Effector memory CD4-positive, alpha-beta T cell (primary cell): ENCODE measurements around the gene LNX2.
"Not testable (repeated sequence)": the region's sequence is repeated elsewhere in the genome, so short reads cannot be mapped to it uniquely, and the experiment has no call there.

Source experiments
- DNase-seq, 3 donors: peaks; one replicate each; pipeline ENCODE4 v3.0.0-alpha.2; 2020
- H3K27ac ChIP-seq: 2 replicates; pipeline ENCODE4 v1.7.0; 2013; ENCODE audit warnings: mild to moderate bottlenecking, low read length, moderate library complexity; ENCODE audit not compliant: insufficient read depth, poor library complexity, severe bottlenecking
- H3K27me3 ChIP-seq: replicated peaks from 2 replicates; pipeline ENCODE4 v1.7.0; 2013; ENCODE audit warnings: mild to moderate bottlenecking, low read length; ENCODE audit not compliant: insufficient read depth, control insufficient read depth, poor library complexity, severe bottlenecking
- H3K36me3 ChIP-seq: 2 replicates; pipeline ENCODE4 v1.7.0; 2013; ENCODE audit warnings: mild to moderate bottlenecking, low read length, moderate library complexity; ENCODE audit not compliant: control insufficient read depth, insufficient read depth
- H3K4me1 ChIP-seq: 2 replicates; pipeline ENCODE4 v1.7.0; 2013; ENCODE audit warnings: low read length, mild to moderate bottlenecking; ENCODE audit not compliant: control insufficient read depth, insufficient read depth, poor library complexity, severe bottlenecking
- H3K4me3 ChIP-seq: 2 replicates; pipeline ENCODE4 v1.7.0; 2013; ENCODE audit warnings: low read length, low read depth, mild to moderate bottlenecking; ENCODE audit not compliant: insufficient read depth, poor library complexity, severe bottlenecking
- H3K9me3 ChIP-seq: 2 replicates; pipeline ENCODE4 v1.7.0; 2013; ENCODE audit warnings: mild to moderate bottlenecking, low read length, moderate library complexity; ENCODE audit not compliant: control insufficient read depth

LNX2 gene

DNA sequence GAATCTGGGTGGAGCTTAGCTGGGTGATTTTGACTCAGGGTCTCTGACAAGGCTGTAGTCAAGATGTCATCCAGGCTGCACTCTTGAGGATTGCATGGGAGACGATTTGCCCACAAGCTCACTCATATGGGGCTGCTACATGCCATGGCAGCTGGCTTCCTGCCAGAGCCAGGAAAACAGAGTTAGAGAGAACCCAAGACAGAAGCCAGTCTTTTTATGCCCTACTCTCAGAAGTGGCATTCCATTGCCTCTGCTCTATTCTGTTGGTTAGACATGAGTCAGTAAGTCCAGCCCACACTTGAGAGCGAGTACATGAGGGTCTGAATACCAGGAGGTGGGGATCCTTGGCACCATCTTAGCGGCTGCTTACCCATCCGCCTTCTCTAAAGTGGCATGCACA lies 10.8 kb upstream of the LNX2 start:
- H3K36me3 ChIP-seq: peaks cover 4% of the 10 kb centered on the region
- H3K4me1 ChIP-seq: no peaks in the 10 kb centered on the region
- H3K9me3 ChIP-seq: no peaks in the 10 kb centered on the region
- DNase-seq: no peak
- no peak overlapping the region for H3K27ac ChIP-seq
- H3K4me3 ChIP-seq: no peak overlapping the region
- H3K27me3 ChIP-seq: no peaks in the 10 kb centered on the region

- H3K27ac ChIP-seq, H3K4me3 ChIP-seq, H3K36me3 ChIP-seq, H3K27me3 ChIP-seq, H3K9me3 ChIP-seq, H3K4me1 ChIP-seq, DNase-seq: not testable (repeated sequence)
Measured at GRCh38 chr13:27628766-27629165, 8.4 kb upstream of the LNX2 start.

- Histone ChIP-seq H3K9me3 (no peaks in the 10 kb centered on the region), H3K27ac (no peak overlapping the region), H3K27me3 (no peaks in the 10 kb centered on the region), H3K4me3 (no peak overlapping the region), H3K4me1 (no peaks in the 10 kb centered on the region), H3K36me3 (peaks cover 3% of the 10 kb centered on the region)
- no peak for DNase-seq
Measured at GRCh38 chr13:27628081-27628480, 7.8 kb upstream of the LNX2 start.

DNA sequence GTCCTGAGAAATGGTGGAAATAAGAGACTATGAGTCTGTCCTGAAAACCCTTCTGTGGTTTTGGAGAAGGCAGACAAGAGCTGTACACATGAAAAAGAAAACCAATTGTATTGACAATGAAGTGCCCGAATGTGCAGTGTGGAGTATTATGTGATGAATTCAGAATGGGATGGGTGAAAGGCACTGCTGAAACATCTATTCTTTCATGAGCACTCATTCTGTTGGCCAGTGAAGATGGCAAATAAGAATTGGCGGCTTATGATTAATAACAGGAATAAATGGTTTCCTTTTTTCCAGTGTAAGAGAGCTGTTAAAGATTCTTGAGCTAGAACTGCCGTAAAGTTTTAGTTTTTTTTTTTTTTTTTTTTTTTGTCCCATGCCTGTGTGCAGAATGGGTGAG lies 7.1 kb upstream of the LNX2 start:
- H3K36me3 ChIP-seq: peaks cover 3% of the 10 kb centered on the region
- peaks cover 4% of the 10 kb centered on the region for H3K4me1 ChIP-seq
- H3K9me3 ChIP-seq: no peaks in the 10 kb centered on the region
- no peak for DNase-seq
- H3K4me3 ChIP-seq: no peak overlapping the region
- no peak overlapping the region for H3K27ac ChIP-seq
- no peaks in the 10 kb centered on the region for H3K27me3 ChIP-seq

DNA sequence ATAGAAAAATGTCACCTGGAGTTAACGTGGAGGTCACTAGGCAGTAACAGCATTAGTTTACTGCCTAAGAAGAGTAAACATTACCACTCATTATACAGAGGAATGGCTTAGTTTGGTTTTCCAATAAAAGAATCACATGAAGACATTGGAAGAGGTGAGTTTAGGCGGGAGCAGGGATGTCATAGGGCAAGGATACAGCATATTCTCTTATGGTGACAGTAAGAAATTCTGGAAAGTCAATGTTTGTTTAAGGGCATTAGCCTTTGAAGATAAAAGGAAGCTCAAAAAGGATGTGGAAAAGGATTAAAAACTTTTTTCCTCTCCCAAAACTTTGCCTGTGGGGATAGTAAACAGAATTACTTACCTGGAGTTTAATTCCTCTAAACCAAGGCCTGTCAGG lies 5.5 kb upstream of the LNX2 start:
- Histone ChIP-seq H3K4me3 (no peak overlapping the region), H3K27ac (no peak overlapping the region), H3K36me3 (peaks cover 3% of the 10 kb centered on the region), H3K4me1 (peaks cover 9% of the 10 kb centered on the region), H3K27me3 (no peaks in the 10 kb centered on the region), H3K9me3 (no peaks in the 10 kb centered on the region)
- DNase-seq: no peak

GRCh38 chr13:27624071-27624470 lies 3.7 kb upstream of the LNX2 start:
- H3K27ac ChIP-seq: no peak overlapping the region
- H3K36me3 ChIP-seq: peaks cover 3% of the 10 kb centered on the region
- no peak for DNase-seq
- no peak overlapping the region for H3K4me3 ChIP-seq
- H3K4me1 ChIP-seq: peaks cover 11% of the 10 kb centered on the region
- no peaks in the 10 kb centered on the region for H3K27me3 ChIP-seq
- no peaks in the 10 kb centered on the region for H3K9me3 ChIP-seq

GRCh38 chr13:27622881-27623280 lies 2.6 kb upstream of the LNX2 start:
- H3K27ac ChIP-seq: no peak overlapping the region
- H3K4me1 ChIP-seq: peaks cover 16% of the 10 kb centered on the region
- no peak overlapping the region for H3K4me3 ChIP-seq
- DNase-seq: no peak
- peaks cover 3% of the 10 kb centered on the region for H3K36me3 ChIP-seq
- H3K9me3 ChIP-seq: no peaks in the 10 kb centered on the region
- H3K27me3 ChIP-seq: no peaks in the 10 kb centered on the region

GRCh38 chr13:27622102-27622820 lies 1.9 kb upstream of the LNX2 start:
- Histone ChIP-seq H3K27me3 (no peaks in the 10 kb centered on the region), H3K9me3 (no peaks in the 10 kb centered on the region), H3K27ac (peak overlapping the region; percentile 94), H3K36me3 (peaks cover 3% of the 10 kb centered on the region), H3K4me3 (peak overlapping the region; percentile 80), H3K4me1 (peaks cover 16% of the 10 kb centered on the region)
- no peak for DNase-seq

DNA sequence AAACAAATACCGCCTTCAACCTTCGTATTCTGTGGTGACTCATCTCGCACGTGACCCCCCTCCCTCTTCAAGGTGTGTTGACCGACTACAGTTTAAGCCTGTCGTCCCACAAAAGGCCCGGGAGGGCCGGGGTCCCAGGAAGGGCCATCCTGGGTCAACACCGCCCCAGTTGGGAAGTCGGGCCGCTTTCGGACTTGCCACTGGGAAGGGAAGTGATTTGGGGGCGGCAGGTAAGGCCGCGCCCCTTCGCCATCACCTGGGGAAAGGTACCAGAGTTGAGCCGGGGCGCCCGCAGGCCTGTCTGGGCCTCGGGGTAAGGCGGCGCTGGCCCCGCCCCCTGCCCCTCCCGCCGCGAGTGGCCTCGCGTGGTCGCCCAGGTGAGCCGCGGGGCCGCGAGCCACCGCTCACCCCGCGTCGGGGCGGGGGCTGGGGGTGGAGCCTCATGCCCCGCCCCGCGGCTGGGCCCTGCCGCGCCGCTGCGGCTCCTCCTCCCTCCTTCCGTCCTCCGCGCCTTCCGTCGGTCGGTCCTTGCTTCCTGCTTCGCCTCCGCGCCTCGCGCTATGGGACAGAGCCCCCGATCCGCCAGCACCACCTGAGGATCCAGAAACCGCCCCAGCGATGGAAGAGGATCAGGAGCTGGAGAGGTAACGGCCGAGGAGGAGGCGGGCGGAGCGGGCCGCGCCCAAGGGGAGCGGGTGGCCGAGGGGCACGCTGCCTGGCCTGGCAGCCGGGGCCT lies 1.2 kb upstream of the LNX2 start, which contains the start of gene POLR1D:
TSS of gene POLR1D (plus strand) at position 527 of the 736 bp plus-strand sequence. CDS start at position 619, 92 bp downstream.
- Histone ChIP-seq H3K4me1 (peaks cover 16% of the 10 kb centered on the region), H3K9me3 (no peaks in the 10 kb centered on the region), H3K27me3 (no peaks in the 10 kb centered on the region), H3K27ac (peak within 1 kb of the TSS; percentile 94), H3K36me3 (peaks cover 3% of the 10 kb centered on the region), H3K4me3 (peak within 1 kb of the TSS; percentile 80)
- peak; percentile 80 to 86 (median 82) for DNase-seq

GRCh38 chr13:27621116-27621365 lies 712 bp upstream of the LNX2 start:
- Histone ChIP-seq H3K36me3 (peaks cover 3% of the 10 kb centered on the region), H3K9me3 (no peaks in the 10 kb centered on the region), H3K27me3 (no peaks in the 10 kb centered on the region), H3K4me1 (peaks cover 16% of the 10 kb centered on the region), H3K4me3 (peak overlapping the region; percentile 80), H3K27ac (peak overlapping the region; percentile 94)
- DNase-seq: no peak
